GM18868 (cell line): ENCODE data around the gene ADIPOR2.
A peak's percentile ranks its signal among the peaks of the same experiment; 100 is the strongest.

Source experiments
- ATAC-seq: cut with Tn5 transposase; IDR thresholded peaks from one replicate; pipeline ENCODE4 v1.9.1; 2021; ENCODE audit warnings: mild to moderate bottlenecking, moderate library complexity; ENCODE audit not compliant: unreplicated experiment

Gene ADIPOR2

GRCh38 chr12:1690578-1691122 lies at the start of gene ADIPOR2:
TSS of gene ADIPOR2 (plus strand) at chr12:1691070. CDS start at chr12:1754344, 63,274 bp downstream.
- ATAC-seq = peak; percentile 96

GRCh38 chr12:1642513-1642912 lies 48.4 kb upstream of the ADIPOR2 start:
- no peak for ATAC-seq

GRCh38 chr12:1643043-1643442 lies 47.8 kb upstream of the ADIPOR2 start:
- no peak for ATAC-seq

- ATAC-seq = no peak
Measured at GRCh38 chr12:1643905-1644533, 46.9 kb upstream of the ADIPOR2 start.

GRCh38 chr12:1644534-1645438 lies 46.1 kb upstream of the ADIPOR2 start:
- ATAC-seq = no peak

GRCh38 chr12:1645819-1646218 lies 45.1 kb upstream of the ADIPOR2 start:
- no peak for ATAC-seq

GRCh38 chr12:1646569-1647284 lies 44.1 kb upstream of the ADIPOR2 start:
- ATAC-seq = no peak

- no peak for ATAC-seq
Measured at GRCh38 chr12:1647285-1647669, 43.6 kb upstream of the ADIPOR2 start.

GRCh38 chr12:1650260-1650977 lies 40.5 kb upstream of the ADIPOR2 start:
- no peak for ATAC-seq

GRCh38 chr12:1650978-1651361 lies 39.9 kb upstream of the ADIPOR2 start:
- ATAC-seq = no peak

- ATAC-seq = no peak
Measured at GRCh38 chr12:1651946-1652345, 38.9 kb upstream of the ADIPOR2 start.

- ATAC-seq = no peak
Measured at GRCh38 chr12:1655225-1655788, 35.6 kb upstream of the ADIPOR2 start.

- ATAC-seq = no peak
Measured at GRCh38 chr12:1656902-1657301, 34.0 kb upstream of the ADIPOR2 start.

GRCh38 chr12:1657688-1658087 lies 33.2 kb upstream of the ADIPOR2 start:
- no peak for ATAC-seq

GRCh38 chr12:1660304-1661187 lies 30.3 kb upstream of the ADIPOR2 start:
- ATAC-seq = no peak

- peak; percentile 82 for ATAC-seq
Measured at GRCh38 chr12:1661553-1662335, 29.1 kb upstream of the ADIPOR2 start.

GRCh38 chr12:1662761-1663439 lies 28.0 kb upstream of the ADIPOR2 start:
- ATAC-seq = no peak
